PFSK-1 (cell line): ENCODE data around the gene NOP53.

ENCODE experiments used
- FOXP2 ChIP-seq: optimal IDR thresholded peaks from 2 replicates; pipeline ENCODE3; 2011; ENCODE audit warnings: borderline replicate concordance, control low read depth, inconsistent platforms; ENCODE audit not compliant: insufficient read depth; ENCODE audit errors: extremely low read length, extremely low read depth
- POLR2AphosphoS5 ChIP-seq: IDR thresholded peaks from 2 replicates; pipeline ENCODE4 v1.6.1; 2012; ENCODE audit warnings: low read depth, mild to moderate bottlenecking, control low read depth, low read length, moderate library complexity
- SIN3A ChIP-seq: IDR thresholded peaks from 2 replicates; pipeline ENCODE4 v1.6.1; 2012; ENCODE audit warnings: mild to moderate bottlenecking, low read length, moderate library complexity, borderline replicate concordance; ENCODE audit not compliant: insufficient read depth
- TAF1 ChIP-seq: IDR thresholded peaks from 2 replicates; pipeline ENCODE4 v1.6.1; 2012; ENCODE audit warnings: low read length, control low read depth, borderline replicate concordance; ENCODE audit not compliant: insufficient read depth
- TF ChIP-seq, protein P1 (sequence below), 2 experiments: IDR thresholded peaks; 2 replicates each; pipeline versions ENCODE4 v1.6.1 to v1.8.0; 2011 to 2012; ENCODE audit warnings: low read depth in 2 of 2, low read length in 2 of 2, control low read depth in 1 of 2, inconsistent platforms in 1 of 2, mild to moderate bottlenecking in 1 of 2, moderate library complexity in 1 of 2; ENCODE audit not compliant: insufficient read depth in 1 of 2

Gene NOP53

DNA sequence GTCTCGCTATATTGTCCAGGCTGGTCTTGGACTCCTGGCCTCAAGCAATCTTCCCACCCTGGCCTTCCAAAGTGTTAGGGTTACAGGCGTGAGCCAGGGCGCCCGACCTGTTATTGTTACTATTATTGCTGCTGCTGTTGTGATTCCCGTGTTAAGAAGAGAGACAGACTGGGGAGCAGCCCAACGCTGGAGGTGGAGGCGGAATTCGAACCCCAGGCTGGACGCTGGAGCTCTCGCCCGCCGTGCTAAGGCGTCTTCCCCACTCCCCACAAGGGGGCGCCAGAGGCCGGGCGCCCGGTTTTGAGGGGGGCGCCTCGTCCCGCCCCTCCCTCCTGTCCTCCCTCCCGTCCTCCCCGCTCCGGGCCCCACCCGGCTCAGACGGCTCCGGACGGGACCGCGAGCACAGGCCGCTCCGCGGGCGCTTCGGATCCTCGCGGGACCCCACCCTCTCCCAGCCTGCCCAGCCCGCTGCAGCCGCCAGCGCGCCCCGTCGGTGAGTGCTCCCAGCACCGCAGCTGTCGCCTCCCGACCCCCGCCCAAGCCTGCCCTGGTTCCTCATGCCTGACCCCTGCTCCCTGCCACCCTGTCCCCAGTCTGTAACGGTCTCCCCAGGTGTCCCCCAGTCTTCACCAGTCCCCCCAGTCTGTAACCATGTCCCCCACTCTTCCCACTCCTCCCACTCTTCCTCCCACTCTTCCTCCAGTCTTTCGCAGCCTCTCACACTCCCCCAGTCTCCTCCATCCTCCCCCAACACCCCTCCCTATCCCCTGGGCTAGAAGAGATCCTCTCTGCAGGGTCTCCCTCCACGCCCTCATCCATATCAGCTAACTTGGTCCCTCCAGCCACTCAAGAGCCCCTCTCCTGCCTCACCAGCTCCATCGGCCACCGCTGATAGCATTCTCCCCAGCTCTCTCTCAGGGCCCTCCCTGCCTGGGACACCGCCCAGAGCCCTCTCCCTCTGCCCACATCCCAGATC, 32.0 kb upstream of the NOP53 start, which contains the start of gene EHD2:
EHD2 (plus strand) TSS at position 377 of the 976 bp plus-strand sequence. CDS start 3,191 bp downstream, outside the sequence.
- TF ChIP-seq TAF1 (peak; percentile 58; the same call in 1 of the 2 replicates), POLR2AphosphoS5 (peak; percentile 75), FOXP2 (peak; percentile 69), SIN3A (no peak; the same call in 1 of the 2 replicates)
- TF ChIP-seq, protein P1, sequence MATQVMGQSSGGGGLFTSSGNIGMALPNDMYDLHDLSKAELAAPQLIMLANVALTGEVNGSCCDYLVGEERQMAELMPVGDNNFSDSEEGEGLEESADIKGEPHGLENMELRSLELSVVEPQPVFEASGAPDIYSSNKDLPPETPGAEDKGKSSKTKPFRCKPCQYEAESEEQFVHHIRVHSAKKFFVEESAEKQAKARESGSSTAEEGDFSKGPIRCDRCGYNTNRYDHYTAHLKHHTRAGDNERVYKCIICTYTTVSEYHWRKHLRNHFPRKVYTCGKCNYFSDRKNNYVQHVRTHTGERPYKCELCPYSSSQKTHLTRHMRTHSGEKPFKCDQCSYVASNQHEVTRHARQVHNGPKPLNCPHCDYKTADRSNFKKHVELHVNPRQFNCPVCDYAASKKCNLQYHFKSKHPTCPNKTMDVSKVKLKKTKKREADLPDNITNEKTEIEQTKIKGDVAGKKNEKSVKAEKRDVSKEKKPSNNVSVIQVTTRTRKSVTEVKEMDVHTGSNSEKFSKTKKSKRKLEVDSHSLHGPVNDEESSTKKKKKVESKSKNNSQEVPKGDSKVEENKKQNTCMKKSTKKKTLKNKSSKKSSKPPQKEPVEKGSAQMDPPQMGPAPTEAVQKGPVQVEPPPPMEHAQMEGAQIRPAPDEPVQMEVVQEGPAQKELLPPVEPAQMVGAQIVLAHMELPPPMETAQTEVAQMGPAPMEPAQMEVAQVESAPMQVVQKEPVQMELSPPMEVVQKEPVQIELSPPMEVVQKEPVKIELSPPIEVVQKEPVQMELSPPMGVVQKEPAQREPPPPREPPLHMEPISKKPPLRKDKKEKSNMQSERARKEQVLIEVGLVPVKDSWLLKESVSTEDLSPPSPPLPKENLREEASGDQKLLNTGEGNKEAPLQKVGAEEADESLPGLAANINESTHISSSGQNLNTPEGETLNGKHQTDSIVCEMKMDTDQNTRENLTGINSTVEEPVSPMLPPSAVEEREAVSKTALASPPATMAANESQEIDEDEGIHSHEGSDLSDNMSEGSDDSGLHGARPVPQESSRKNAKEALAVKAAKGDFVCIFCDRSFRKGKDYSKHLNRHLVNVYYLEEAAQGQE (IDR thresholded peaks at IDR 0.05; ENCODE audit: insufficient read depth in 1 of 2, low read depth in 2 of 2, low read length in 2 of 2): no peak

DNA sequence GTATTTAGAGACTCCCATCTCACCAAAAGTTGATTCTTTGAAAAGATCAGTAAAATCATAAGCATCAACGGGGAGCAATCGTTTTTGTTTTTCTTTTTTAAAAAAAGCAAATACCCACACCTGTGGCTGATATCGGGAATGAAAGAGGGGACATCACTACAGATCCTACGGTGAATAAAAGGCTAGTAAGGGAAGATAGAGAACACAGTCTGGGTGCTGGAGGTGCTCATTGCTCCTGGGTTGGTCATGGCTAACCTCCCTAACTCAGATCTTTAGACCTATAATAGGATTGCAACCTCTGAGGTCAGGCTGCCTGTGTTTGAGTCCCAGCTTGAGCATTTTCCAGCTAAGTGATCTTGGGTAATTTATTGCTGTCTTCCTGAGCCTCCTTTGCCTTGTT, 31.0 kb upstream of the NOP53 start:
- TF ChIP-seq SIN3A (no peak), TAF1 (no peak), POLR2AphosphoS5 (no peak), FOXP2 (no peak)
- TF ChIP-seq, protein P1 (IDR thresholded peaks at IDR 0.05; ENCODE audit: insufficient read depth in 1 of 2, low read depth in 2 of 2, low read length in 2 of 2): no peak

DNA sequence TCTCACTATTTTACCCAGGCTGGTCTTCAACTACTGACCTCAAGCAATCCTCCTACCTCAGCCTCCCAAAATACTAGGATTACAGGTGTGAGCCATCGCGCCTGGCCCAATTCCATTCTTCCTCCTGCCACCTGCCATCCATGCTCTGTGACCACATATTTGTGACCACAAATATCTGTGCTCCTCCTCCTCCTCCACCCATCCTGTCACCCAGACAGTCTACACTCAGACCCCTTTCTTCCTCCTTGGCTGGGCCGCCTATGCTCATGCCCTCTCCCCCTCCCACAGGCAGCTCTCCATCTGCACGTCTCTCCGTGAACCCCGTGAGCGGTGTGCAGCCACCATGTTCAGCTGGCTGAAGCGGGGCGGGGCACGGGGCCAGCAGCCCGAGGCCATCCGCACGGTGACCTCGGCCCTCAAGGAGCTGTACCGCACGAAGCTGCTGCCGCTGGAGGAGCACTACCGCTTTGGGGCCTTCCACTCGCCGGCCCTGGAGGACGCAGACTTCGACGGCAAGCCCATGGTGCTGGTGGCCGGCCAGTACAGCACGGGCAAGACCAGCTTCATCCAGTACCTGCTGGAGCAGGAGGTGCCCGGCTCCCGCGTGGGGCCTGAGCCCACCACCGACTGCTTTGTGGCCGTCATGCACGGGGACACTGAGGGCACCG, 28.9 kb upstream of the NOP53 start:
- TF ChIP-seq TAF1: no peak
- TF ChIP-seq, protein P1 (IDR thresholded peaks at IDR 0.05; ENCODE audit: insufficient read depth in 1 of 2, low read depth in 2 of 2, low read length in 2 of 2): no peak
- TF ChIP-seq FOXP2: no peak
- TF ChIP-seq POLR2AphosphoS5: no peak
- TF ChIP-seq SIN3A: no peak

DNA sequence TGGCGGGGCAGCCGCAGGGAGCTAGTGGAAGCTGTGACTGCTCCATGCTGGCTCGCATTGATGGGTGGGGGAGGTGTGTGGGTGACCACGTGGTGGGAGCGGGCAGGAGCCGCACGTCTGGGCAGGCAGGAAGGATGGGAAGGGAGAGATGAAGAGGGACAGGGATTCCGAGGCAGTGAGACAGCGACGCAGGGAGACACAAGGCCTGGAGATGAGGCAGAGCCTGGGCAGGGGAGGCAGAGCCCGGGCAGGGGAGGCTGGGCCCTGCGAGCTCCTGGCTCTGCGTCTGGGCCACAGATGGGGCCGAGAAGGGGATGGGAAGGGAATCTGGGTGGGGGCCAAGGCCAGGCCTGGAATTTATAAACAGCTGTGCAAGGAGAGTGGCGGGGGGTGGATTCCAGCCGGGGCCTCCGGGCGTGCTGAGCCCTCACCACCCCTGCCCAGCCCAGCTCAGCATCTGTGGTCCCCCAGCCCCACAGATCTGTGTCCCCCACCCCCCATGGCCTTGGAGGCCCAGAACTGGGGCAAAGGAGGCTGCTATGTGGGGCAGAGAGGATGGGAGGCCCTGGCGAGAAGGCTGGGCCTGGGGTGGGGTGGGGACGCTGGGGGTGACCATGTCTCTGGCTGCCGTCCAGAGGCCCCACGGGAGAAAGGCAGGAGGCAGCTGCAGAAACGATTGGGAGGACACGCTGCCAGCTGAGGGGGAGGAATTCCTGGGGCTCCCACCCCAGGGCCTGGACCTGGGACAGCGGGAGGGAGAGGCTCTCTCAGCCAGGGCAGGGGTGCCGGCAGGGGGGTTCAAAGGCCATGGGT, 26.1 kb upstream of the NOP53 start:
- TF ChIP-seq POLR2AphosphoS5 (0 out of 2 replicates have a peak, but pooled peaks have one; percentile 41), TAF1 (no peak), FOXP2 (peak; percentile 69), SIN3A (no peak)
- TF ChIP-seq, protein P1 (IDR thresholded peaks at IDR 0.05; ENCODE audit: insufficient read depth in 1 of 2, low read depth in 2 of 2, low read length in 2 of 2): 0 out of 4 replicates have a peak, but pooled peaks of 1 of the 2 experiments have one; percentile 6
